Activated CD4-positive, alpha-beta memory T cell treated with anti-CD3 and anti-CD28 coated beads for 36 hours (primary cell): ENCODE results near the gene RUNX3. TPM values are rescaled to one million over a fixed set of nuclear protein-coding genes. Genes with fewer than 3 reads are reported as not detected.

Source experiments
- CTCF ChIA-PET: fragments of 350-600 bp; sonication (Branson Sonifier 250); formaldehyde crosslinking; loops from one replicate; lab custom pipeline; 2021; ENCODE audit warnings: antibody characterized with exemption, inconsistent platforms; lab: Charles Lee
- POLR2A ChIA-PET: fragments of 350-600 bp; sonication (Branson Sonifier 250); formaldehyde crosslinking; loops from one replicate; lab custom pipeline; 2021; ENCODE audit warnings: antibody characterized with exemption; lab: Charles Lee
- DNase-seq: peaks from one replicate; pipeline ENCODE4 v3.0.0-alpha.2; 2020
- H3K27ac Mint-ChIP-seq: one replicate; pipeline ENCODE4 v1.8.0; 2021; ENCODE audit warnings: mixed read lengths
- H3K27me3 Mint-ChIP-seq: one replicate; pipeline ENCODE4 v1.8.0; 2021; ENCODE audit warnings: mixed read lengths
- H3K36me3 Mint-ChIP-seq: one replicate; pipeline ENCODE4 v1.8.0; 2021; ENCODE audit warnings: mixed read lengths
- H3K4me1 Mint-ChIP-seq: one replicate; pipeline ENCODE4 v1.8.0; 2021; ENCODE audit warnings: low read depth, mixed read lengths
- H3K4me3 Mint-ChIP-seq: one replicate; pipeline ENCODE4 v1.8.0; 2021; ENCODE audit warnings: mild to moderate bottlenecking, mixed read lengths
- H3K9me3 Mint-ChIP-seq: one replicate; pipeline ENCODE4 v1.8.0; 2021; ENCODE audit warnings: mixed read lengths
- intact Hi-C: fragments of 100-400 bp; cut with micrococcal nuclease; formaldehyde crosslinking; loops from one replicate; pipeline ENCODE4 v1.15.1; 2023
- total RNA-seq, 2 experiments: library from RNA; stranded (reverse); gene quantifications; one replicate each; pipeline ENCODE4 v1.2.3, GENCODE V29; 2021

The RUNX3 gene
- total RNA-seq, 2 experiments from 2014 or later, result 153 to 155 TPM

DNA sequence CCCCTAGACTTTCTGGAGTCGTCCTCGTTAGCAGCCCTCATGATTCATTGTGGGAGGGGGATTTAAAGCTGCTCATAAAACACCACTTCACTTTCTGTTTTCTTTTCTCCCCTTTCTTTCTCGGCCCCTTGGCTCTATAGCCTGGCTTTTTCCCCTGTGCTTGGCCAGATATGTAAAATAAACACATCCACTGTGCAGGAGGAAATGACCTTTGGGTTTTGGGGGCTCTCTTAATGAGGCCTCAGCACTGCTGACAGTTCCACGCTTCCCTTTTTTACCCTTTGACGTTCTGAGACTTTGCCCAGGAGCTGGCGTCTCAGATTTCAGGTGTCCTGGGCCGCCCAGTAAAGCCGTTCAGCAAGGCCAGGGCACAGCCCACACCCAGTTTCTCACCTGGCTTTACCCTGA is 65.7 kb downstream of the RUNX3 start:
- H3K4me1 Mint-ChIP-seq, result no peaks in the 10 kb centered on the region
- ChIA-PET CTCF (interaction anchor here (0.7 to 1.7 kb wide), 3 partner anchors 8 to 238 kb away, joined by 3 to 4 read pairs (median 3); no protein-coding TSS in a partner anchor), POLR2A (no interaction called here)
- no peaks in the 10 kb centered on the region for H3K9me3 Mint-ChIP-seq
- no peak overlapping the region for H3K4me3 Mint-ChIP-seq
- H3K27me3 Mint-ChIP-seq, result peaks cover 4% of the 10 kb centered on the region
- H3K27ac Mint-ChIP-seq, result no peak overlapping the region
- no peaks in the 10 kb centered on the region for H3K36me3 Mint-ChIP-seq
- DNase-seq, result peak; percentile 1
- intact Hi-C loops, result no loop called here

DNA sequence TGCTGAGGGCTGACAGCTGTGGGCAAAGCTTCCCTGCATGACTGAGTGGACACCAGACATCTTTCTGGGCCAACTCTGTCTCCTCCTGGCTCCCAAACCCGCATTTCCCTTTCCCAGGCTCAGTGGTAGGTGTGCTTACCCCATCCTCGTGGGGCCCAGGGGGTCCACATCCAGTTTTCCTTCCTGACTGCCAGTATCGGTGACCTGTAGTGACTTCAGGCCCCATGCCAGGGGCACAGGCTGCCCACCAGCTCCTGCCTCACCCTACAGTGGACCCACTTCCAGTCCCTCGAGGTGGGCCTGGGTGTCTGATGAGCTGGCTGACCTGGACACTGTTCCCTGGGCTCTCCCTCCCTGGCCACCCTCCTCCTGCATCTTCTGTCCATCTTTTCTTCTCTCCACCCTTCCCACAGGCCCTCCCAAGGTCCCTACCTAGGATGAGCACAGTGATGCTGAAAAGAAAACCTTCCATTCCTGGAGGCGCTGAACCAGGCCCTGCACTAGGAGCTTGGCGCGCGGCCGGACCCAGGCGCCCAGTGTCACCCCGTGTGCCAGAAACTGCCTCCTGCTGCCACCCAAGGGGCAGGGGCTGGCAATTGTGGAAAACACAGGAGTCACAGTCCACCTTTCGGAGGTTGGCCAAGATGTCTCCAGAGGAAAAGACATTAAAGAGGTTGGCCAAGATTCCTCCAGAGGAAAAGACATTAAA is 67.1 kb downstream of the RUNX3 start:
- Mint-ChIP-seq H3K27ac (no peak overlapping the region), H3K4me3 (no peak overlapping the region), H3K4me1 (no peaks in the 10 kb centered on the region), H3K36me3 (no peaks in the 10 kb centered on the region), H3K9me3 (no peaks in the 10 kb centered on the region), H3K27me3 (peaks cover 2% of the 10 kb centered on the region)
- ChIA-PET POLR2A (no interaction called here), CTCF (interaction anchor here (1.4 kb wide), 1 partner anchor 32 kb away, joined by 4 read pairs; no protein-coding TSS in a partner anchor)
- intact Hi-C loops, result no loop called here
- DNase-seq, result peak; percentile 2

DNA sequence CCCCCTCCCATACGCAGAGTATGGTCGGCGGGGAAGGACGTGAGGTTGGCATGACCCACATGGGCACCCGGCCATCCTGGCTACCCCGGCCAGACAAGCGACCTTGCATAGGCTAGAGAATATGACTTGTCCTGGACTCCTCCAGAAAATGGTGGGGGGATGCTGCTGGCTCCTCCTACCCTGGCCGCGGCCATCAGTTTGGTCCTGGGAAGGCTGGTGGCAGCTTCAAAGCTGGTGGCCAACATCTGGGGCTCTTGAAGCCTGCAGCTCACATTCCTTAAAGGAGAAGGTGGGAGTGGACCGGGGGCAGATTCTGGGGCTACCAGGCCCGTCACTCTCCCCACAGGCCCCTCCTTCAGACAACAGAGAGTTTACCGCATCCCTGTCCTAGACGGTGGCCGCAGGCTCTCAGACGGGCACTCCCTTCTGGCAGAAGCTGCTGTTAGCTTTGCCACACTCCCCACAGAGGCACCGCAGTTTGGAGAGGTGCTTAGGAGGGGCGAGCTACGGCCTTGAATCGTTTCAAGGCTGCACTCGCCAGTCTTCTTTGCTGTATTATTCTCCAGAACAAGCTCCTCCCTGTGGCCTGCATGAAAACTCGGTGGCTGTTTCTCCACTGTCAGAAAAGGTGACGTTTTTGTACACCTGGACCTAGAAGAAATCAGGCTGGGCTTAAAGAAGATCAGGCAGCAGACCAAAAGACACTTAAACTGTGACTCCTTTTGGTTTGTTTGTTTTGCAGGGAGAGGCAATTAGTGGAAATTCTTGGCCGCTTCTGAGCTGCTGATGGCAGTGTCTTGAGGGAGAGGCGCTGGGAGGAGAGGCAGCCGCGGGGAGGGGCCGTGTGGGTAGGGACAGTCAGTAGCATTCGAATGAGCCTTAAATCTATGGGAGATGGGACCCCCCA is 68.0 kb downstream of the RUNX3 start:
- Mint-ChIP-seq H3K4me3 (no peak overlapping the region), H3K27me3 (peaks cover 2% of the 10 kb centered on the region), H3K27ac (no peak overlapping the region), H3K9me3 (no peaks in the 10 kb centered on the region), H3K4me1 (no peaks in the 10 kb centered on the region), H3K36me3 (no peaks in the 10 kb centered on the region)
- ChIA-PET POLR2A (no interaction called here), CTCF (interaction anchor here (1.4 kb wide), 1 partner anchor 31 kb away, joined by 4 read pairs; no protein-coding TSS in a partner anchor)
- intact Hi-C loops, result no loop called here
- DNase-seq, result no peak

DNA sequence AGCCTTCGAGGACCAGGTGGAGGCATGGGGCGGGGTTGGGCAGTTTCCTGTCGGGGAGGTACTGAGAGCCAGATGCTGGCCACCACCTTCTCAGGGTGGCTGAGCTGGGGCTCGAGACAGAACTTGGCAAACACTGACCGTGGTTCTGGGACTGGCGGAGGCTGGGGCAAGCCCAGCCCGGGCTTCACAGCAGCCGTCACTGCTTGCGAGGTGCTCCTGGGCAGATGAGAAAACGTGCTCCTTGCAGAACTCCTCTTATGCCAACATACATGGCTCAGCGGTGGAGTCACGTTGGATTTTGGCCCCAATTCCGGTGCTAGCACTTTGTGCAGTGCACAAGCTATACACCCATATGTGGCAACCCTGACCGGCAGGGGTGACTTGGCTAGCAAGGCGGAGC is 69.2 kb downstream of the RUNX3 start:
- POLR2A ChIA-PET, result no interaction called here
- Mint-ChIP-seq H3K27ac (no peak overlapping the region), H3K4me3 (no peak overlapping the region), H3K9me3 (no peaks in the 10 kb centered on the region), H3K27me3 (no peaks in the 10 kb centered on the region), H3K4me1 (no peaks in the 10 kb centered on the region), H3K36me3 (no peaks in the 10 kb centered on the region)
- DNase-seq, result peak; percentile 4
- intact Hi-C loops, result no loop called here
- CTCF ChIA-PET, result no interaction called here

DNA sequence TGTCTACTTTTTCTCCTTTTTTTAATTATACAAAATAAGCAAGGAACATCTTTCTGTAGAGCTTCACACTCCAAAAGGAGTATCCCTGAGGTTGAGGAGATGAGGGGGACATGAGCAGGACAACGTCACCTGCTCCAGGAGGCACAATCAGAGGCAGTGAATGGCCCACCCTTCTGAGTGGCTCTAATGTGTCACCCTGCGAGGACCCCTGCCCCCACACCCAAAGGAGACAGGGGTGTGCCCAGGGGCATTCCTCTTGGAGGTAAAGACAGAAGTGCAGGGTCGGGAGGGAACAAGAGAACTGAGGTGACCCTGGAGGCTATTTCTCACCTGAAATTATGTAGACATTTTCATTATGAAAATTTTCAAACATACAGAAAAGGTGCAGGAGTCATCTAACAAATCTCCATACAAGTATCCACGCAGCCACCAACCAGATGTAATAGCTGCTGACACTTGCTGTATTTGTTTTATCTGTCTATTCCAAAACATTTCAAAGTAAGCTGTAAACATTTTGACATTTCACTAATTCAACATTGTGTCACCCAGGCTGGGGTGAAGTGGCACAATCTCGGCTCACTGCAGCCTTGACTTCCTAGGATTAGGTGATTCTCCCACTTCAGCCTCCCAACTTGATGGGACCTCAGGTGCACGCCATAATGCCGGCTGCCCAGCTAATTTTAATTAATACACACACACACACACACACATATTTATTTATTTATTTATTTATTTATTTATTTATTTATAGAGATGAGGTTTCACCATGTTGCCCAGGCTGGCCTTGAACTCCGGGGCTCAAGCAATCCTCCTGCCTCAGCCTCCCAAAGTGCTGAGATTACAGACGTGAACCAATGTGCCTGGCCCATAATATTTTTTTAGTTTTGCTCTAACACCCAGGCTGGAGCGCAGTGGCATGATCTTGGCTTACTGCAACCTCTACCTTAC is 70.7 kb downstream of the RUNX3 start:
- H3K27ac Mint-ChIP-seq, result no peak overlapping the region
- ChIA-PET POLR2A (no interaction called here), CTCF (interaction anchor here (0.6 to 1.2 kb wide), 3 partner anchors 29 to 42 kb away, joined by 3 to 7 read pairs (median 3); no protein-coding TSS in a partner anchor)
- no peaks in the 10 kb centered on the region for H3K36me3 Mint-ChIP-seq
- no peak overlapping the region for H3K4me3 Mint-ChIP-seq
- no peaks in the 10 kb centered on the region for H3K4me1 Mint-ChIP-seq
- no peaks in the 10 kb centered on the region for H3K9me3 Mint-ChIP-seq
- intact Hi-C loops, result no loop called here
- H3K27me3 Mint-ChIP-seq, result no peaks in the 10 kb centered on the region
- DNase-seq, result no peak

DNA sequence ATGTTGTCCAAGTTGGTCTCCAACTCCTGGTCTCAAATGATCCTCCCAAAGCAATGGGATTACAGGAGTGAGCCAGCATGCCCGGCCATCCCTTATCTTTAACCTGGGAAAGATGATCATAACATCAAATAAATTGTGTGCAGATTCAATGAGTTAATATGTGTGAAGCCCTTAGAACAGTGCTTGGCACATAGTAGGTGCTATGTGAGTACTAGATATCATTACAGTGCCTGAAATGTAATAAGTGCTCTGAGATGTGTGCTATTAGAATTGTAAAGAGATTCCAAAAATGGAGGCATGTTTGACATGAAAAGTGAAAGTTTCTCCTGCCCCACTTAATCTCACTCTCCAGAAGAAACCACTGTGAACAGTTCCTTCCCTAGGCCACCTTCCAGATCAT is 71.8 kb downstream of the RUNX3 start:
- Mint-ChIP-seq H3K36me3 (no peaks in the 10 kb centered on the region), H3K4me1 (no peaks in the 10 kb centered on the region), H3K9me3 (no peaks in the 10 kb centered on the region), H3K27ac (peak overlapping the region; percentile 60), H3K27me3 (no peaks in the 10 kb centered on the region), H3K4me3 (no peak overlapping the region)
- DNase-seq, result no peak
- POLR2A ChIA-PET, result no interaction called here
- intact Hi-C loops, result no loop called here
- CTCF ChIA-PET, result interaction anchor here (1.2 kb wide), 1 partner anchor 10 kb away, joined by 3 read pairs; no protein-coding TSS in a partner anchor

DNA sequence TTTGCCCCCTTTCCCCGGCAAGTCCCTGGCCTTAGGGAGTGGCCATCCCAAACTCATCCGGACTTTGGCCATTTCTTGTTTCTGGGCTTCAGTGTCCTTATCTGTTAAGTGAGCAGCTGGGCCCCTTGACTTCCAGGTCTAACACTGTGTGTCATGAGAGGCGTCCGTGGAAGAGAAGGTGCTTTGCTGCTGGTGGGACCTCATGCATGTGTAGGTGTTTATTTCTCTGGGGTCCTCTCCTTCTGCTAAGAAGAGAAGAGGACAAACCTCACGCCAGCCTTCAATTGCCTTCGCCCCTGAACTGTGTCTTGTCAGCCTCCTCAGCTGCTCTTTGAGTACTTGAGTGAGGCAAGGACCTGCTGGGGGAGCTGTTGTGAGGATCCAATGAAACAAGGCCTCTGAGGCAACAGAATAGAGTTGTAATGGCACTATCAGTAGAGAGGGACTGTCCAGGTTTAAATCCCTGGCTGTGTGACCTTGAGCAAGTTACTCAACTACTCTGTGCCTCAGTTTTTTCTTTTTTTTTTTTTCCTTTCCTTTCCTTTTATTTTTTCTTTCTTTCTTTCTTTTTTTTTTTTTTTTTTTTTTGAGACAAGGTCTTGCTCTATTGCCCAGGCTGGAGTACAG is 72.5 kb downstream of the RUNX3 start:
- ChIA-PET POLR2A (no interaction called here), CTCF (interaction anchor here (1.2 kb wide), 1 partner anchor 10 kb away, joined by 3 read pairs; no protein-coding TSS in a partner anchor)
- no peaks in the 10 kb centered on the region for H3K36me3 Mint-ChIP-seq
- H3K9me3 Mint-ChIP-seq, result no peaks in the 10 kb centered on the region
- intact Hi-C loops, result no loop called here
- H3K4me1 Mint-ChIP-seq, result no peaks in the 10 kb centered on the region
- no peak for DNase-seq
- H3K27me3 Mint-ChIP-seq, result no peaks in the 10 kb centered on the region
- H3K27ac Mint-ChIP-seq, result no peak overlapping the region
- no peak overlapping the region for H3K4me3 Mint-ChIP-seq

DNA sequence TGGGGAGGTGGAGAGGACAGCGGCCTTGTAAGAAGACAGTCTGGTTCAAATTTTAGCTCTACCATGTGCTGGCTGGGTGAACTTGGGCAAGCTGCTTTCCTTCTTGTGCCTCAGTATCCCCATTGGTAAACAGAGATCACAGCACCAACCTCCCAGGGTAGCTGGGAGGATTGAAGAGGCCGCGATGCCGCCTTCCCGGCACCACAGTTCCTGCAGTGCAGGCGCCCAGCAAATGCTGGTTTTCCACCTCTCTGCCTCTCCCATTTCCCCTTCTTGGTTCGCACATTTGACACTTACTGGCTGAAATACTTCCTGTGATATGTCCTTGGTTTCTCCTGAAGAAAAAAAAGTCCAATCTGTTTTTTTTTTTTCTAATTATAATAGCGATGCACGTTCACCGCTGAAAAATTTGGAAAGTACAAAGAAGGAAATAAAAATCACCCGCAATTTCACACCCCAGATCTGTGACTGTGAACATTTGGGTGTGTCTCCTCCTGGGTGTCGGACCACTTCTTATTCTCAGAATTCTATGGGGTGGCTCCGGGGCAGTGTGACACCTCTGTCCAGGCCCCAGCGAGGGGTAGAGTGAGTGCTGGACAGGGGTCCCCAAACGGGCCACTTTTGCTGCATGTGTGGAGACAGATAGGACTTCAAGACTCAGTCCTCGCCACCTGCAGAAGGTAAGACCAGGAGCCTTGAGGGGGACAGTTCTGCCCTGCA is 73.1 kb downstream of the RUNX3 start:
- no peak for DNase-seq
- H3K4me1 Mint-ChIP-seq, result no peaks in the 10 kb centered on the region
- H3K4me3 Mint-ChIP-seq, result no peak overlapping the region
- H3K27ac Mint-ChIP-seq, result no peak overlapping the region
- no peaks in the 10 kb centered on the region for H3K36me3 Mint-ChIP-seq
- CTCF ChIA-PET, result interaction anchor here (0.6 to 1.2 kb wide), 2 partner anchors 9 to 41 kb away, joined by 3 read pairs; no protein-coding TSS in a partner anchor
- H3K9me3 Mint-ChIP-seq, result no peaks in the 10 kb centered on the region
- POLR2A ChIA-PET, result interaction anchor here (0.6 kb wide), 1 partner anchor 8 kb away, joined by 4 read pairs; no protein-coding TSS in a partner anchor
- H3K27me3 Mint-ChIP-seq, result no peaks in the 10 kb centered on the region
- intact Hi-C loops, result no loop called here

DNA sequence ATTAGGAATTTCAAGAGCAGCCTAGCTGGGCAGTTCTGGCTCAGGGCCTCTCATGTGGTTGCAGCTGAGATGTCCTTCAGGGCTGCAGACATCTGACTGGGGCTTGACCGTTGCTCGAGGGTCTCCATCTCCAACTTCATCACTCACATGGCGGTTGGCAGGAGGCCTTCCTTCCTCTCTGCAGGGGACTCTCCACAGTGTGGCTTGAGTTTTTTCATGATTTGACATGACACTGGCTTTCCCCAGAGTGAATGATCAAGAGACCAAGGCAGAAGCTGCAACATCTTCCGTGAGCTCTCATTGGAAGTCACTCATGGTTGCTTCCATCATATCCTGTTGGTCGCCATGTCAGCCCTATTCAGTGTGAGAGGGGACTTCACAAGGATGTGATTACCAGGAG is 74.6 kb downstream of the RUNX3 start:
- Mint-ChIP-seq H3K36me3 (no peaks in the 10 kb centered on the region), H3K4me1 (no peaks in the 10 kb centered on the region), H3K27me3 (no peaks in the 10 kb centered on the region), H3K9me3 (no peaks in the 10 kb centered on the region), H3K27ac (no peak overlapping the region), H3K4me3 (no peak overlapping the region)
- intact Hi-C loops, result no loop called here
- ChIA-PET POLR2A (no interaction called here), CTCF (no interaction called here)
- no peak for DNase-seq

DNA sequence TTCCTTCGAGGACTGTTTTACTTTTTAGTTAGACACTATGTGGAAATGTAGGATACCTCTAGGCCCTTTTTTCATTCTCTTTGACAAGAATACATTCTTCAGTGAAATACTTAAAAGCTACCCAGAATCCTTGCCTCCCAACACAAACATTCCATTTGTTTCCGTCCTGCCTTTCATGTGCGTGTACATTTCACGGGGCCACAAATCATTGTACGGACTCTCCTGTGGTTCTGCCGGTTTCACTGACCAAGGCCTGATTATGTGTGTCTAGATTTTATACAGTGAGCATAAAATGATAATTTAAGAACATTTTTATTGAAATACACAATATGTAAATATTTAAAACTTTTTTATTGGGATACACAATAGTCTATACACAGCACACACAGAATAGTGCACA is 76.4 kb downstream of the RUNX3 start:
- intact Hi-C loops, result no loop called here
- ChIA-PET POLR2A (no interaction called here), CTCF (interaction anchor here (1.0 kb wide), 1 partner anchor 248 kb away, joined by 4 read pairs; no protein-coding TSS in a partner anchor)
- DNase-seq, result no peak
- Mint-ChIP-seq H3K4me1 (peaks cover 9% of the 10 kb centered on the region), H3K9me3 (no peaks in the 10 kb centered on the region), H3K36me3 (no peaks in the 10 kb centered on the region), H3K27ac (no peak overlapping the region), H3K27me3 (no peaks in the 10 kb centered on the region), H3K4me3 (no peak overlapping the region)
